RPMI7951 (cell line): ENCODE data around the gene TBC1D14. TPM values are rescaled to one million over a fixed set of nuclear protein-coding genes. Genes with fewer than 3 reads are reported as not detected.
A peak's percentile ranks its signal among the peaks of the same experiment; 100 is the strongest.

Experiments used
- DNase-seq: peaks from one replicate; pipeline ENCODE4 v3.0.0-alpha.2; 2012; ENCODE audit warnings: low read depth
- total RNA-seq: library from RNA; depleted of rRNA; stranded (reverse); fragments of >200 nt; shearing (Covaris generic); gene quantifications from 2 replicates; pipeline ENCODE4 v1.2.3, GENCODE V29; 2014

TBC1D14 gene
- total RNA-seq, 1 experiment from 2014 or later: 23.3 TPM

DNA sequence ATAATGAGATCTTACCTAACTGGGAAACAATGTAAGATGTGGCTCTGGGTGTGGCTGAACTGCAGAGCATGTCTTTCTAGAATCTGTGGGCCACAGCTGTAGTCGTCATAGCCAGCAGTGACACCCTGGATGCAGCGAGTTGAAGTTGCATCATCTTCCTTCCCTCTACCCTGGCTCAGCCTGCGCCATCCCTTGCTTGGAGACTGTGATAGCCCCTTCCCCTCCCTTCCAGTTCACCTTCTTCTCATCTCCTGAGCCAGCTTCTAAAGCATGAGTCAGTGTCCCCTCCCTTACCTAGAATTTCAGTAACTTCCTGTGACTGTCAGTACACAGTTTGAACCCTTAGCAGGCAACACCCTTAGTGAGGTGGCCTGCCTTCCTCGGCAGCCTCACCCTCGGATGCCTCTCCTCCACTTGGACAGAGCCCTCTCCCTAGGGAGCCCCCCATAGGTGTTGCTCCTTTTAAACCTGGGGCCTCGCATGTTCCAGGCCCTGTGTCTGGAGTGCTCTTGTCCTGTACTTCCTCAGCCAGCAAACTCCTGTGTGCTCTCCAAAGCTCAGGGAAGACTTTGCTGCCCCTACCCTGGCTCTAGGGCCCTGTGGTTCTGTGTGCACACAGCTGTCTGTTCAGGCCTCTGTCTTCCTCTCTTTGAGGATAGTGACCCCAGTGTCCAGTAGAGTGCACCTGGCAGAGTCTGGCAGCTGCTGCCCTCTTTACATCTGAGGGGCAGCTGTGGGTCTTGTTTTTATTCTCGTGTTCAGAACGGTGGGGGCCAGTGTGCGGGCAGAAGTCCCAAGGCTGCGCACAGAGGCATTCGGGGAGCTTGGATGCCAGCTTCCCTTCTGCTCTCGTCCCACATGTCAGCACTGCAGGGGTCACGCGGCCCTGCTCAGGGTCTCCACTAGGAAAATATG is 89.8 kb downstream of the TBC1D14 start:
- no peak for DNase-seq

DNA sequence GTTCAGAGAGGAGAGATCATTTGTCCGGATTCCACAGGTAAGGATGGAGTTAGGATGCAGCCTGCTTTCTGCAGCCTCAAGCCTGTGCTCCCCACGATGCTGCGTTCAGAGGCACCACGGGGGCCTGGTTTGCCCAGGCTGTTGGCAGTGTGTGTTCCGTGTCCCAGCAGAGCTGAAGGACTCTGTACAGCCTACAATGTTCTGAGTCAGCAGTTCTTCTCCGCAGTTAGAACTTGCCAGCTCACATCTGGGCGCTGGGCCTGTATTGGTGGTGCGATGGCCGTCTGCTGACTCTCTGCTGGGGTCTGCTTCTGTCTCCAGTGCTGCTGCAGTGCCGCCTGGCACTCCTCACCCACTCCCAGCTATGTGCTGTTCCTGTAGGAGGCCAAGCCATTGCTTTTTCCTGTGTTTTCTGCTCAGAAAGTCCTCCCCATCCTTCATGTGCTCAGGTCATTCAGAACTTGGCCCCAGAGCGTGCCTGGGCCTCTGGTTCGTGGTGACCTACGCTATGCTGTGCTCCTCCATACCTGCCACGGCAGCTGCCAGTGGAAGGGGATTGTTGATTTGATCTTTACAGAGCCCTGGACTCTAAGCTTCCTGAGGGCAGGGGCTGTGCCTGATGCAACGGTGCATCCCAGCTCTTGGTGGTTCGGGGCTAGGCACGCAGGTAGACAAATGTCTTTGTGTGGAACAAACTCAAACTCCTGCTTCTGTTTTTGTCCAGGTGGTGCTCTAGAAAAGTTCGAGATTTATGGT is 91.0 kb downstream of the TBC1D14 start:
- no peak for DNase-seq

DNA sequence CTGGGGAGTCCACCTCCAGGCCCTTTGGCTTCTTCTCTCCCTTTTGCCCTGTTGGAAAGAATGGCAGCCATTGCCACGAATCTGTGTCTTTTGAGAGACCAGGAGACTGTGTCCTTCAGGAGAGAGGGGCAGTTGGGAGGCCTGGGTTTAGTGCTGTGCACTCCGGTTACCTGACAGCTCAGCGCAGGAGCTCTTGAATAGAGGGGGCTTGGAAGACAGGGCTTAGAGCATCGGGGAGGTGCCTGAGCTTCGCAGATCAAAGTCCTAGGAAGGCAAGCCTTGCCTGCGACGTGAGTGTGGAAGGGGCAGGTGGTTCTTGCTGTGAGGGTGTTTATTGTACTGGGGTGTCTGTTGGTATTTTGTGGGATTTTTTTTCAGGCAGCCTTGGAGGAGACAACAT is 91.6 kb downstream of the TBC1D14 start:
- no peak for DNase-seq

DNA sequence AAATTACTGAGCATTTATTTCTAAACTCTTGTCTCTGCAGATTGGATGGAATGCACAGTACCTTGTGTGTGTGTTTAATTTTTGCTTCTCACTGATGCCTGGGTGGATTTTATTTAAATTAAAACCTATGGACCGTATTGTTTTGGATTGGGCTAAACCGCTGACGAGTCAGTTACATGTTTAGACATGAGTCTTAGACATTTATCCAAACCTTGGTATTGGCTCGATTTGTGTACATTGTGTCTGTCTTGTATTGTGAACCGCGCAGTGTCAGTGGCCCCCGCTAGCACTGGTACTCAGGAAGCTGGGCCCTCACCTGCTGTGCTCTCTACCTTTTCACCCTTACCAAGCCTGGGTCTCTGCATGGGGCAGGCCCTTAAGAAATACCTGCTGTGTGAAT is 92.7 kb downstream of the TBC1D14 start:
- no peak for DNase-seq

DNA sequence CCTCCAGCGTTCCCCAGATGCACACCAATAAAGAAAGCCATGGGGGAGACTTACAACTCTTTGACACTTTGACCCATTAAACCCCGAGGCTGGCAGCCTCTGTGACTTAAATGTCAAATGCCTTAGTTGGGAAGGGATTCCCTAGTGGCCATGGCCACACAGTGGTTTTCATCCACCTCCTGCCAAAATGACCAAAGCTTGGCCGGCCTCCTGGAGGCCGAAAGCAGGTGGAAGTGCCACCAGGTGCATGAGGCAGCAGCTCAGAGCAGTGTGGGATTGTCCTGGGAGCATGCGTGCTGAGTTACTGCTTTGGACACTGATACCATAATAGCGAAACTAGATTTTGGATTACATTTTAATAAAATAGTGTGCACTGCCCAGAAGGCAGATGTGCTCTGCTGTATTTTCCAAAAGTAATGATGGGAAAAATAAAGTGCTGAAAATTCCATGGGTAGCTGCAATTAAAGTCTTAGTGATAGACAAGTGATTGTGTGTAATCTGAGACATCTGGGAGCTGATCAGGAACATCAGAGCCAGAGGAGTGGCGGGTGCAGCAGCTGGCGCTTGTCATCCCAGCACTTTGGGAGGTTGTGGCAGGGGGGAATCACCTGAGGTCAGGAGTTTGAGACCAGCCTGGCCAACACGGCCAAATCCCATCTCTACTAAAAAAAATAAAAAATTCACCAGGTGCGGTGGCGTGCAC is 93.7 kb downstream of the TBC1D14 start:
- no peak for DNase-seq

DNA sequence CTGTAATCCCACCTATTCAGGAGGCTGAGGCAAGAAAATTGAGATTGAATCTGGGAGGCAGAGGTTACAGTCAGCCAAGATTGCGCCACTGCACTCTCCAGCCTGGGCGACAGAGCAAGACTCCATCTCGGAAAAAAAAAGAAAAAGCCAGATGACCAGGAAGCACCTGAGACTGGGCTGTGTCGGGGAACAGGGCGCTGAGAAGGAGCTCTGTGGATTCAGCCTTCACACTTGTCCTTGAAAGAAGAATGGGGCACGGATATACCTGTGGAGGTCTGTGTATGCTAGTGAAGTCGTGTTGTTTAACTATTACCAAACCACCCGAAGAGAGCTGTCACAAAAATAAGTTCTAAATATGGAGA is 94.2 kb downstream of the TBC1D14 start:
- no peak for DNase-seq

DNA sequence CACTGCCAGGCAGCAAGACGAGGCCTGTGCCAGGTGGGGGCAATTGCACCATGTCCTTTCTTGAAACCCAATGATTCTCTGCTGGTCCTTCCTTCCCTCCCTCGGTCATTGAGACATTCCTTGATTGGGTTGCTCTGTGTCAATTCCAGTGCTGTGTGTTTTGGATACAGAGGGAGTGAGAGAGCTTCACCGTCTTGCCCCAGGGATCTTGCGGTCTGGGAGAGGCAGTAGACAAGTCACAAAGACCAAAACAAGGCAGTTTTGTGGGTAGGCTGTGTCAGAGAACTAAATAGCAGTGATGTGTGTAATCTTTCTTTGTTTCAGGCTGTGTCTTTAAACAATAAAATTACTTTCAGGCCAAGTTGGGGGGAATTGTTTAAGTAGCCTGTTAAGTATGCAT is 94.7 kb downstream of the TBC1D14 start:
- DNase-seq: peak; percentile 97

DNA sequence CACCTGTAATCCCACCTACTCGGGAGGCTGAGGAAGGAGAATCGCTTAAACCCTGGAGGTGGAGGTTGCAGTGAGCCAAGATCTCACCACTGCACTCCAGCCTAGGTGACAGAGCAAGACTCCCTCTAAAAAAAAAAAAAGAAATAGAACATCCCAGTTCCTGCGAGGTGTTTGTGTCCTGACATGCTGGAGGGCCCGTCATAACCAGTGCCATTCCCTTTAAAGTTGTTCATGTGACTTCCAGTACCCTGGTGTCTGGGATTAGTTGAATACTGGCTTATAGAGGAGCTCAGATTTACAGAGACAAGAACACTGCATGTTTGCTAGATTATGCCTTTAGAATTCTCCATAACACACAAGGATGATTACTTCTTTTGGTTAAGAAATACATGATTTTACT is 95.9 kb downstream of the TBC1D14 start:
- DNase-seq: no peak

DNA sequence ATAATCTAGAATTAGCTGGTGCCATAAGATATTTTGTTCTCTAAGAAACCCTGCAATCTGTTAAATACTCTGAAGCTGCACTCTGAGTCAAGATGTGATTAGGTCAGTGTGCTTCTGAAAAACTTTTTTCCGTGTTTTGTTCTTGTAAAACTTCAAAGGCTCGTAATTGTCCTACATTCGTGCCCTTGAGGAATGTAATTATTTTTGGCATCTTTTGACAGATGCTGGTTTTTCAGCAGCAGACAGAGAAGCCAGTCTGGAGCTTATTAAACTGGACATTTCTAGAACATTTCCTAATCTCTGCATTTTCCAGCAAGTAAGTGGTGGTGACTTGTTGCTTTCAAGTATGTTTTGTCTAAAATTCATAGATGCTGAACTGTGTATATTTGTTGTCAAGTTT is 96.8 kb downstream of the TBC1D14 start:
- peak; percentile 65 for DNase-seq

DNA sequence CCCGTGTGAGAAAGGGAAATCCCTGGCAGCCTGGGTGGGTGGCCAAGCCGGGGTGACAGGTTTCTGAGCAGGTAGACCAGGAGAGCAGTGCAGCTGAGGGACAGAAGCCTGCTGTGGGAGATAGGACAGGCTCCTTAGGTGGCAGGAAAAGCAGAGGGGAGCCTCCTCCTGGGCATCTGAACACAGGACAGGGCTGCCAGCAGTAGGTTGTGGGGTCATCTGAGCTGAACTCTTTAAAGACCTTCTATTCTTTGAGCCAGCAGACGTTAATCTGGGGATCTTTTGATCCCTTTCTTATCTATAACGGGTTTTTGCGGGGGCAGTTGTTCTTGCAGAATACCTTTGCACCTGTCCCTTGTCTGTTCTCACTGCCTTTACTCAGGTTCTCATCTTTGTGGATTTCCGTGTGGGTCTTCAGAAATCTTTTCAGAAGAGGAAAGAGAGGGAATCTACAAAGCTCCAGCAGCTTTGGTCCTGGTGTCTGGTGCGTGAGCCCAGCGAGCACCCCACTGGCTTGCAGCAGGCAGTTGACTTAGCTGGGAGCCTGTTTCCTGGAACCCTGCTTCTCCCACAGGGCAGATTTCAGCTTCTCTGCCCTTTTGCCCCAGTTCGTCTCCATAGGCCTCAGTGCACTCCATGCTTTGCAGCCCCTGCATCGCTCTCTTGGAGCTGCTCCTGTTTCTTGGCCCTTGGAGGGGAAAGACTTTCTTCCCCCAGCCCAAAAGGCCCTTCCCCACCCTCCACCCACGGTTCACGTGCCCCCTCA is 97.7 kb downstream of the TBC1D14 start:
- no peak for DNase-seq

DNA sequence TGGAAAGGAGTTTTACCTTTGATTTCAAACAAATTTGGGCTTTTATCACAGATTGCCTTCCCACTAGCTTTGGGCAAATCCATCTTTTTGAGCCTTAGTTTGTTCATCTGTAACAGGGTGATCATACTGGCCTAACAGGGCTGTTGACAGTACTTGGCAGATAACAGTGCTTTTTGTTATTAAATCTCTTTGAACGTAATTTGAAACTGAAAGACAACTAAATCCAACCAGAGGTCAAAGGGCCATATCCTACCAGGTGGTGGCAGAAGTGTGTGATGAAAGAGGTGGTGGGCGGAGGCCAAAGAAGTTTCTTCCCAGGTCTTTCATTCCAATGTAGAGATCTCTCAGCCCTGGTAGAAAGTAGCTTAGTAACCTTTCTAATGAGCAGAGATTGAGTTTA is 98.3 kb downstream of the TBC1D14 start:
- no peak for DNase-seq

DNA sequence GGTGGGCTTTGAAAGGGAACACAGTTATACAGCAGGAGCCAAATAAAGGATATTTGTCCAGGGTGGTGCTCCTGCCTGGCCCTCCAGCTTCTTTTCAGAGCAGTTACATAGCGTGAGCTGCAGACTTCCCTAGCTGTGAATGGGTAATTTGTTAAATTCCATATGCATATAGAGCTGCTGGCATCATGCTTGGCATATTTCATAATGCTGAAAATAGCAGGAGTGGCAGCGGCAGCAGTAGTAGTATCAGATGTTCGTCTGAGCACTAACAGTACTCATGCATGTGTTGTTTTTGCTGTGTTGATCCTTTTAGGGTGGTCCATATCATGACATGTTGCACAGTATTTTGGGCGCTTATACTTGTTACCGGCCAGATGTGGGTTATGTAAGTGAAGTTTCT is 99.9 kb downstream of the TBC1D14 start:
- no peak for DNase-seq

DNA sequence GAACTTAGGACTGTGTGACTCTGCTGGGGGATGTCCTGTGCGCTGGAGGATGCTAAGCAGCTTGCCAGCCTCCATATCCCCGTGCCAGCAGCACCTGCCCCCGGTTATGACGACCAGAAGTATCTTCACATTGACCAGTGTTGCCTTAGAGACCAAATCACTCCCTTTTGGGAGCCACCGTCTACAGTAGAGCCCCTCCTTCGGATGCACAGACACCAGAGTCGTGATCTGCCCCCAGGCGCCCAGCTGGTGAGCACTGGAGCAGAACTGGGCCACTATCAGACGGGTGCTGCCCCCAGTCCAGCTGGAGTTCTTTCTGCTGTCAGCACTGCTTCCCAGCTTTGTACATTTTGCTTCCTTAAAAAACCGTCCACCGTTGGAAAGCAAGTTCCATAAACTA is 103.5 kb downstream of the TBC1D14 start:
- DNase-seq: no peak

DNA sequence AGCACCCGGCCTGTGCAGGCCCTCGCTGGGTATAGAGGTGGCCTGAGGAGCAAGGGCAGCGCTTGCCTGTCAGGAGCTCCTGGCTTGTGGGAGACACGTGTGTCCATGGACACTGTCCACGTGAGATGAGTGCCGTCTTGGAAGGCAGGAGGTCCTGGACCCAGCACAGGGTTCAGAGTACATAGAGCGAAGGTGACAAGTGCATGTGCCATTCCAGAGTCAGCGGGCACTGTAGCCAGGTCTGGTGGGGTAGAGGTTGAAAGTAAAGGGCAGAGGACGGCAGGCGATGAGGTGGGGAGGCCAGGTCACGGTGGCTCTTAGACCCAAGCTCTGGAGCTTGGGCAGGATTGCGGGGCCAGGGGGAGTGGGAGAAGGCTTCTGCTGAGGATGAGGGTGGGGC is 105.2 kb downstream of the TBC1D14 start:
- DNase-seq: no peak

DNA sequence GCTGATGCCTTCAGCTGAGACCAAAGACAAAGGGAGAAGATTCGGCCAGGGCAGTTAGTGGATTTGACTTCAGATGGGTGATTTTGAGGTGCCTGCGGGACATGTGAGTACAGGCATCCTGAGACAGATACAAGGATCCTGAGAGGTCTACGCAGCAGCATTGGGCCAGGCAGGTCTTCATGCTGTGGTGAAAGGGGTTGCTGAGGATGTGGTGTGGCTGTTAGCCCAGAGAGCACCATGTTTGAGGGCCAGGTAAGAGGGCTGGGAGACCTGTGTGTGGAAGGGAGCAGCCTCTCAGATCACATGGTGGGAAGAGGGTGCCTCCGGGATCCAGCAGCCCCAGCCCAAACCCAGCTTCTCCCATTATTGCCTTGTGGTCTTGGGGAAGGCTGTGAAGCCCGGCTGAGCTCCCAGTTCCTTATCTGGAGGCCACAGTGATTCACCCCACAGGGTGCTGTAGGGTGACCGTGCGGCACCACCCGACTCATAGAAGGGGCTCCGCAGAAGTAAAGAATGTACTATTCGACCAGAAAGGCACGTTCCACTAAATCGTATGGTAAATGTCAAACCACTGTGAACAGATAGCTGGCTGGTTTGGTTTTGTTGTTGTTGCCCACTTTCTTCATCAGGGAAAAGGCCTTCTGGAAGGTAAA is 105.9 kb downstream of the TBC1D14 start:
- DNase-seq: no peak

DNA sequence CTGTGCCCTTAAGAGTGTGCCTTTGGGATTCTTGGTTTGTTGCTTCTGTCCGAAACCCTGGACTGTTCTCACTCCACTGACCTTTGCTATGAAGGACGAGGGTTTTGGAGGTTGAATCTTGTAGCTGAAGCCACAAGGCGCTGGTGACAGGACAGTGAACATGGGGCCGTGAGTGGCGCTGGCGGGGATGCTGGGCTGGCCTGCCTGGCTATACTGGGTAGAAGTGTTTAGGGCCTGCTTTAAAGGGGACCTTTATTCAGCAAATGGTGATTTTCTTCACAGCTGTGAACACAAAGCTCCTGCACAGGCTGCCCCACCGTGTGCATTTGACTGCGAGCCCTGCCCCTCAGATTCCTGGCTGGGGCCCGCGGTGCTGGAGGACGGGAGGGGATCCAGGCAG is 106.5 kb downstream of the TBC1D14 start:
- DNase-seq: no peak

DNA sequence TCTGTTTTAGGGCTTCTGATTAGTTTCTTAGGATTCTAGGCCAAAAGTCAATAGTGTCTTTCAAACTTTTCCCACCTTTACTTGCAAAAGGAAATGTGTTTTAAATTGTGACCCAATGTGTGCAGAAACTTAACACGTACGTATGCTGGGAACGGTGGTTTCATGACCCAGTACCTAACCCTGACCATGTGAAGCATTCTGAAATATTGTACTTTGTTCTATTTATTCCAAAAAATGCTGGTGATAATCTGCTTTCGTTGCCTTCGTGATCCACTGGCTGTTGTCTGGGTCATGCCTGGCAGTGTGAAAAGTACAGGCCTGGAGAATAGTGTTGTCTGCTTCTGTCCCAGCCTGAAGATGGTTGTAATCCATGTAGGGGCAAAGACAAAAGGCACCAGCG is 106.9 kb downstream of the TBC1D14 start:
- DNase-seq: no peak

DNA sequence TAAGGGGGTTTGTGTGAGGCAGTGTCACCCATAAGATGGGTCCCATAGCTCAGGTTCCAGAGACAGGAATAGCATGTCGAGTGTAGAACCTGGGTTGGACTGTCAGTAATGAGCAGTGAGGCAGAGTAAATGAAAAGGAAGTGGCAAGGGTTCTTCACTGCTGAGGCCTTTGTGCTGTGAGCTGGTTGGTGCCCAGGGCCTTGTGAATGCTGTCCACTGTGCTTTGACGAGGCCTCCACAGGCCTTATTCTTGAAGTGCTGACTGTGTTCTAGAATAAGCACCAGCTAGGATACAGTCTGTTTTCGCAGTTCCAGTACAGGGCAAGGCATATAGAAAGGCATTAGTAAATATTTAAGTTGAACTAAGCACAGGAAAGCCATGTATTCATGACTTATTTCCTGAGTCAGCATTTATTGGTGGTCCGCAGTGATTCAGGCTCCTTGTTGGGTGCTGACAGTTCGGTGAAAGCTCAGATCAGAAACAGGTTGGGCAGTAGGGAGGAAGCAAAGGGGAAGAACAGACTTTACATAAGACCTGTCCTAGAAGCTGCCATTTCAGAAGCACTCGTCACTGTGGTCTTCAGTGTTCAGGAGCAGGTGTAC is 107.9 kb downstream of the TBC1D14 start:
- DNase-seq: no peak

DNA sequence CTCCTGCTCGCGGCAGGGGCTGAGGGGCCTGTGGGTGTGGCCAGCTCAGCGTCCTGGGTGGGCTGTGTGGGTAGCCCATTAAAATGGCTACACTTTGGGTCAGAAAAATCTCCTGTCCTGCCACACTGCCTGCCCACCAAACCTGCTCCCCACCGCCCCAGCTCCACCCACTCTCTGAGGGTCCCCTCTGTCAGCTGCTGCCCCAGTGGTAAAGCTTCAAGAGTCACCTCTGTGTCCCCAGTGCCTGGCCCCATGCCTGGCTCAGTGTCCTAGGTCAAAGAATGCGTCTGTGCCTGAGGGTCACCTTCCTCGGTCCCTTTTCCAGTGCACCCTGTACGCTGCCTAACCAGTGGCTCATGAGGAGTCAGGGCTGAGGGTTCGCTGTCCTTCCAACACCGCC is 108.7 kb downstream of the TBC1D14 start:
- no peak for DNase-seq

DNA sequence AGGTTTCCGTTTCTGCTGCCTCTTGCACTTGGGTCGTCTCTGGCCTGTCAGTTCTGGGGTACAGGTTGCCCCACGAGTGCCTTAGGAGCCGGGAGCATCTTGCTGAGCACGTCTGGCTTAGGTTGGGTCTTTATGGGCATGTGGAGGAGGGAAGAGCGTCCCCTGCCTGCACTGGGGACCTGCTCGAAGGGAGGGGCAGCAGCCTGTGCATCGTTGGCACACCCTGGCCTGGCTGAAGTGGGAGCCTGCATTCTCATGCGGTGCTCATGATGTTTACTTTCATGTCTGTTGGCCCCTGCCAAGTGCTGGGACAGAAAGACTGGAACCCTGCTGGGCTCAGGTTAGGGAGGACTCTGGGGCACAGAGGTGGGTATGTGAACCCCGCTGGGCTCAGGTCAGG is 109.7 kb downstream of the TBC1D14 start:
- no peak for DNase-seq

DNA sequence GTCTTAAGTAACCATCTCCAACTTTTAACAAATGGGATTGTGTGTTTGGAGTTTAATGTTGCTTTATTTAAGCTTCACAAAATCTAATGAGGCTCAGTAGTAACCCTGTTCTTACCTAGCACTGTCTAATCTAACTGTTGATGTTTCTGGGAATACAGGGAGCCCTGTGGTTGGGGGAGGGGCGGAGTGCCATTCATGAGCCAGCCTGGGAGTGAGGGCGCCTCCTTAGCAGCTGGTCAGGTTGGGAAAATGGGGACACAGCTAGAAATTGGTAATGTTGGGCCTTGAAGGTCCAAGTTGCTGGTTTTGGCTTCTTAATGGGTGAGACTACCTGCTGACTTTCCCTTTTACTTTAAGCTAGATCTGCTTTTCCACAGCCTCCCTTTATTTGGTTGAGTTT is 110.7 kb downstream of the TBC1D14 start:
- no peak for DNase-seq
